ENCODE measurements around the gene CALM1.

CALM1 gene

DNA sequence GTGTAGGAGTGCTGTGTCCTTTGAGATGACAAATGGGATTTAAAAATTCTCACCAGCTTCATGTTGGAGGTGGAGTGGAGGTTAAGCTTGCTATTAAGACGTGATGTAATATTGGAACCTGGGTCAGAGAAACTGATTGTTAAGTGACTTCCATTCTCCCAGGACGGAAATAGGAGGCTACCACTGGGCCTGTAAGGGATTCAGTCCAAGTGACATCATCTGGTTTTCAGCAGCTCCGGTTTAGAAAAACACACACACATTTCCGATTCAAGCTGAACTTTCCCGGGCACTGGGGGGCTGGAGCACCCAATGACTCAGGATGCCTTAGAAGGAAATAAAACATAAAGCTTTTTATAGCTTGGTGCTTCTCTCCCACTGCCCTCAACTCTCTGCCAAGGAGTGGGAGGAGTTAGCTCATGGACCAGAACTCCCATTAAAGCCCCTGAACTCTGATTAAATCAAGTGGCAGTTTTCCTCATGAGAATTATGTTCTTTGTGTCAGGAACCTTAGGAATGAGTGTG, 12.4 kb downstream of the CALM1 start:
- no peaks in the 10 kb centered on the region for H3K27me3 ChIP-seq (ENCODE audit: insufficient read depth, low read length, poor library complexity, severe bottlenecking)
- H3K9me3 ChIP-seq (ENCODE audit: insufficient read depth, low read depth, low read length): no peaks in the 10 kb centered on the region
- TF ChIP-seq, protein P1, sequence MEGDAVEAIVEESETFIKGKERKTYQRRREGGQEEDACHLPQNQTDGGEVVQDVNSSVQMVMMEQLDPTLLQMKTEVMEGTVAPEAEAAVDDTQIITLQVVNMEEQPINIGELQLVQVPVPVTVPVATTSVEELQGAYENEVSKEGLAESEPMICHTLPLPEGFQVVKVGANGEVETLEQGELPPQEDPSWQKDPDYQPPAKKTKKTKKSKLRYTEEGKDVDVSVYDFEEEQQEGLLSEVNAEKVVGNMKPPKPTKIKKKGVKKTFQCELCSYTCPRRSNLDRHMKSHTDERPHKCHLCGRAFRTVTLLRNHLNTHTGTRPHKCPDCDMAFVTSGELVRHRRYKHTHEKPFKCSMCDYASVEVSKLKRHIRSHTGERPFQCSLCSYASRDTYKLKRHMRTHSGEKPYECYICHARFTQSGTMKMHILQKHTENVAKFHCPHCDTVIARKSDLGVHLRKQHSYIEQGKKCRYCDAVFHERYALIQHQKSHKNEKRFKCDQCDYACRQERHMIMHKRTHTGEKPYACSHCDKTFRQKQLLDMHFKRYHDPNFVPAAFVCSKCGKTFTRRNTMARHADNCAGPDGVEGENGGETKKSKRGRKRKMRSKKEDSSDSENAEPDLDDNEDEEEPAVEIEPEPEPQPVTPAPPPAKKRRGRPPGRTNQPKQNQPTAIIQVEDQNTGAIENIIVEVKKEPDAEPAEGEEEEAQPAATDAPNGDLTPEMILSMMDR (conservative IDR thresholded peaks at IDR 0.05; ENCODE audit: low read length): no peak
- no peak for TF ChIP-seq EZH2phosphoT487 (IDR thresholded peaks at IDR 0.05; ENCODE audit: borderline replicate concordance)
- no peaks in the 10 kb centered on the region for H3K4me1 ChIP-seq (ENCODE audit: insufficient read depth, low read length, poor library complexity, severe bottlenecking)
- no peak overlapping the region for H3K9ac ChIP-seq (ENCODE audit: low read depth, low read length, poor library complexity, severe bottlenecking)
- H4K20me1 ChIP-seq (ENCODE audit: insufficient read depth, low read length, poor library complexity, severe bottlenecking): peaks cover 5% of the 10 kb centered on the region
- H3K9me2 ChIP-seq (replicated peaks; ENCODE audit: low read depth, low read length): no peaks in the 10 kb centered on the region
- no peak overlapping the region for H3K4me3 ChIP-seq (ENCODE audit: low read length, poor library complexity, severe bottlenecking)
- H2AFZ ChIP-seq (ENCODE audit: low read length): no peak overlapping the region
- H3F3A ChIP-seq (ENCODE audit: low read depth): 0 out of 2 replicates have a peak, but pooled peaks cover 5% of the 10 kb centered on the region
- H3K36me3 ChIP-seq (ENCODE audit: insufficient read depth, low read length): peaks cover 24% of the 10 kb centered on the region
- no peaks in the 10 kb centered on the region for H3K79me2 ChIP-seq (ENCODE audit: insufficient read depth, low read length)
- no peak overlapping the region for H3K4me2 ChIP-seq (ENCODE audit: low read depth, low read length, poor library complexity, severe bottlenecking)

DNA sequence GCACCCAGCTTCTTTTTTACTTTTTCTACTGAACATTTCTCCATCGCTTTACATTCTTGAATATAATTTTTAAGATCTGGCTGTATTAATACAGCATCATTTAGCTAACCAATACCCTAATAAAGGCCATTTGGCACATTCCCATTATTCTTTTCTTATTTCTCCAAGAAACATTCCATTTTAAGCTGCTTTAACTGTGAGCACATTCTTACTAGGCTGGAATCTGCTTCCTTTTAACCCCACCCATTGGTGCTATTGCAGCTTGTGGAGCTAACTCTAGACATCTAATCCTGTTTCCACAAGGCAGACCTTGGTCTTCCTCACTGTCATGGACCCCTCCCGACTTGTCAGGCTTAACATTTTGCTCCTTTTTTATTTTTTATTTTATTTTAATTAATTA, 15.2 kb downstream of the CALM1 start:
- H3K36me3 ChIP-seq (ENCODE audit: insufficient read depth, low read length): peaks cover 3% of the 10 kb centered on the region; the same call in 1 of the 2 replicates
- no peak overlapping the region for H3K4me3 ChIP-seq (ENCODE audit: low read length, poor library complexity, severe bottlenecking)
- TF ChIP-seq, protein P1 (conservative IDR thresholded peaks at IDR 0.05; ENCODE audit: low read length): no peak
- TF ChIP-seq EZH2phosphoT487 (IDR thresholded peaks at IDR 0.05; ENCODE audit: borderline replicate concordance): no peak
- H3K9me3 ChIP-seq (ENCODE audit: insufficient read depth, low read depth, low read length): no peaks in the 10 kb centered on the region
- H3K79me2 ChIP-seq (ENCODE audit: insufficient read depth, low read length): no peaks in the 10 kb centered on the region
- H2AFZ ChIP-seq (ENCODE audit: low read length): no peak overlapping the region
- no peaks in the 10 kb centered on the region for H3K4me1 ChIP-seq (ENCODE audit: insufficient read depth, low read length, poor library complexity, severe bottlenecking)
- H3K9ac ChIP-seq (ENCODE audit: low read depth, low read length, poor library complexity, severe bottlenecking): no peak overlapping the region
- H3K4me2 ChIP-seq (ENCODE audit: low read depth, low read length, poor library complexity, severe bottlenecking): no peak overlapping the region
- H3F3A ChIP-seq (ENCODE audit: low read depth): no peaks in the 10 kb centered on the region
- H4K20me1 ChIP-seq (ENCODE audit: insufficient read depth, low read length, poor library complexity, severe bottlenecking): no peaks in the 10 kb centered on the region
- H3K9me2 ChIP-seq (replicated peaks; ENCODE audit: low read depth, low read length): no peaks in the 10 kb centered on the region
- H3K27me3 ChIP-seq (ENCODE audit: insufficient read depth, low read length, poor library complexity, severe bottlenecking): no peaks in the 10 kb centered on the region

DNA sequence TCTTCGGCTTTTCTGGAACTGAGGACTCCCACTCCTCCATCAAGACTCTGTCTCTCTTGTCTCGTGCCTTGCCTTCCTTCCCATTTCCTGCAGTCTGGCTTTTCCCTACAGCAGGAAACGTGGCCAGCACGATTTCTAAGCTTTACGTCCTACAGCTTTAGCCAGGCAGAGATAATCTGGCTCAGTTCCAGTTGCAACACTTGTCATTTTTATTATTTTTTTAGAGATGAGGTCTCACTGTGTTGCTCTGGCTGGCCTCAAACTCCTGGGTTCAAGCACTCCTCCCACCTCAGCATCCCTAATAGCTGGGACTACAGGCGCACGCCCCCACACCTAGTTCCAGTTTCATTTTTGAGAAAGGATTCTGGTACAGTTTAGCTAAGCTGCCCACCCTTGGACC, 19.9 kb downstream of the CALM1 start:
- no peak overlapping the region for H2AFZ ChIP-seq (ENCODE audit: low read length)
- TF ChIP-seq, protein P1 (conservative IDR thresholded peaks at IDR 0.05; ENCODE audit: low read length): no peak
- no peak for TF ChIP-seq EZH2phosphoT487 (IDR thresholded peaks at IDR 0.05; ENCODE audit: borderline replicate concordance)
- no peaks in the 10 kb centered on the region for H3K79me2 ChIP-seq (ENCODE audit: insufficient read depth, low read length)
- no peak overlapping the region for H3K4me3 ChIP-seq (ENCODE audit: low read length, poor library complexity, severe bottlenecking)
- H3K27me3 ChIP-seq (ENCODE audit: insufficient read depth, low read length, poor library complexity, severe bottlenecking): no peaks in the 10 kb centered on the region
- H3K4me2 ChIP-seq (ENCODE audit: low read depth, low read length, poor library complexity, severe bottlenecking): no peak overlapping the region
- no peaks in the 10 kb centered on the region for H3K4me1 ChIP-seq (ENCODE audit: insufficient read depth, low read length, poor library complexity, severe bottlenecking)
- H3K9ac ChIP-seq (ENCODE audit: low read depth, low read length, poor library complexity, severe bottlenecking): no peak overlapping the region
- no peaks in the 10 kb centered on the region for H4K20me1 ChIP-seq (ENCODE audit: insufficient read depth, low read length, poor library complexity, severe bottlenecking)
- H3K9me2 ChIP-seq (replicated peaks; ENCODE audit: low read depth, low read length): no peaks in the 10 kb centered on the region
- no peaks in the 10 kb centered on the region for H3F3A ChIP-seq (ENCODE audit: low read depth)
- H3K36me3 ChIP-seq (ENCODE audit: insufficient read depth, low read length): no peaks in the 10 kb centered on the region
- H3K9me3 ChIP-seq (ENCODE audit: insufficient read depth, low read depth, low read length): no peaks in the 10 kb centered on the region
